GM12878 (cell line): ENCODE data around the gene FKRP. TPM values are rescaled to one million over a fixed set of nuclear protein-coding genes. Genes with fewer than 3 reads are reported as not detected.
A peak's percentile ranks its signal among the peaks of the same experiment; 100 is the strongest.

Source experiments
- ASH2L ChIP-seq: fragments of 300-600, 200-600 bp; sonication (generic); IDR thresholded peaks from 2 replicates; pipeline ENCODE4 v1.6.1; 2017; ENCODE audit warnings: low read depth, mild to moderate bottlenecking, borderline replicate concordance
- BCLAF1 ChIP-seq: fragments of 450-650 bp; IDR thresholded peaks from 2 replicates; pipeline ENCODE4 v1.6.1; 2017; ENCODE audit warnings: antibody characterized with exemption, mild to moderate bottlenecking, moderate library complexity
- CHD1 ChIP-seq: IDR thresholded peaks from 2 replicates; pipeline ENCODE4 v1.6.1; 2012; ENCODE audit warnings: low read depth, low read length, improper control_type of control experiment
- CREM ChIP-seq: IDR thresholded peaks from 2 replicates; pipeline ENCODE4 v1.6.1; 2014; ENCODE audit warnings: antibody characterized with exemption, low read depth
- E2F8 ChIP-seq: fragments of 450-650 bp; IDR thresholded peaks from 2 replicates; pipeline ENCODE4 v1.6.1; 2018; ENCODE audit warnings: mild to moderate bottlenecking, low read depth, moderate library complexity; ENCODE audit not compliant: partially characterized antibody
- IKZF2 ChIP-seq, 2 experiments: fragments of 450-650 bp; IDR thresholded peaks; 2 replicates each; pipeline ENCODE4 v1.6.1; 2017; ENCODE audit warnings: mild to moderate bottlenecking in 2 of 2, moderate library complexity in 2 of 2
- IRF4 ChIP-seq: IDR thresholded peaks from 2 replicates; pipeline ENCODE4 v1.6.1; 2011; ENCODE audit warnings: low read depth, low read length
- JUNB ChIP-seq: IDR thresholded peaks from 2 replicates; pipeline ENCODE4 v1.6.1; 2016; ENCODE audit warnings: antibody characterized with exemption, mild to moderate bottlenecking
- MEF2B ChIP-seq: fragments of 450-650 bp; IDR thresholded peaks from 2 replicates; pipeline ENCODE4 v1.6.1; 2018; ENCODE audit warnings: mild to moderate bottlenecking, moderate library complexity; ENCODE audit not compliant: partially characterized antibody, poor library complexity, severe bottlenecking
- MTA3 ChIP-seq: IDR thresholded peaks from 2 replicates; pipeline ENCODE4 v1.6.1; 2012; ENCODE audit warnings: low read length, inconsistent platforms, borderline replicate concordance
- MXI1 ChIP-seq: fragments of 150-350 bp; IDR thresholded peaks from 2 replicates; pipeline ENCODE4 v1.6.1; 2011; ENCODE audit warnings: low read depth, mild to moderate bottlenecking, inconsistent platforms, low read length, improper control_type of control experiment
- NFYB ChIP-seq: IDR thresholded peaks from 2 replicates; pipeline ENCODE4 v1.6.1; 2011; ENCODE audit warnings: low read depth, mild to moderate bottlenecking, low read length, improper control_type of control experiment, moderate library complexity; ENCODE audit not compliant: insufficient read depth
- NR2C1 ChIP-seq: fragments of 450-650 bp; IDR thresholded peaks from 2 replicates; pipeline ENCODE4 v1.6.1; 2017; ENCODE audit warnings: antibody characterized with exemption, mild to moderate bottlenecking, moderate library complexity
- NR2C2 ChIP-seq: IDR thresholded peaks from 2 replicates; pipeline ENCODE4 v1.6.1; 2011; ENCODE audit warnings: borderline replicate concordance, low read depth; ENCODE audit not compliant: control insufficient read depth, insufficient read length
- POLR2AphosphoS2 ChIP-seq: IDR thresholded peaks from 2 replicates; pipeline ENCODE4 v1.6.1; 2011; ENCODE audit warnings: low read depth, mild to moderate bottlenecking, low read length, improper control_type of control experiment, moderate library complexity
- POU2F2 ChIP-seq: IDR thresholded peaks from 3 replicates; pipeline ENCODE4 v1.6.1; 2011; ENCODE audit warnings: low read depth, mild to moderate bottlenecking, low read length, borderline replicate concordance
- RBBP5 ChIP-seq: fragments of 200-600 bp; sonication (generic); conservative IDR thresholded peaks from 2 replicates; pipeline ENCODE4 v1.6.1; 2016
- RCOR1 ChIP-seq: conservative IDR thresholded peaks from 2 replicates; pipeline ENCODE4 v1.6.1; 2012; ENCODE audit warnings: low read depth, low read length, improper control_type of control experiment
- SIN3A ChIP-seq: IDR thresholded peaks from 2 replicates; pipeline ENCODE4 v1.6.1; 2012; ENCODE audit warnings: low read depth, low read length, improper control_type of control experiment
- SMAD1 ChIP-seq: fragments of 450-650 bp; IDR thresholded peaks from 2 replicates; pipeline ENCODE4 v1.6.1; 2018; ENCODE audit warnings: mild to moderate bottlenecking, low read depth; ENCODE audit not compliant: partially characterized antibody
- SUPT20H ChIP-seq: IDR thresholded peaks from 2 replicates; pipeline ENCODE4 v1.6.1; 2011; ENCODE audit warnings: low read depth, mild to moderate bottlenecking, low read length, moderate library complexity, borderline replicate concordance; ENCODE audit not compliant: control insufficient read depth
- TCF3 ChIP-seq: IDR thresholded peaks from 2 replicates; pipeline ENCODE4 v1.6.1; 2012; ENCODE audit warnings: low read depth, mild to moderate bottlenecking, low read length, borderline replicate concordance; ENCODE audit not compliant: insufficient read depth
- USF2 ChIP-seq: IDR thresholded peaks from 2 replicates; pipeline ENCODE4 v1.6.1; 2011; ENCODE audit warnings: low read depth, low read length, improper control_type of control experiment, borderline replicate concordance
- ZBED1 ChIP-seq: IDR thresholded peaks from 2 replicates; pipeline ENCODE4 v1.6.1; 2016; ENCODE audit warnings: borderline replicate concordance
- ZNF384 ChIP-seq: IDR thresholded peaks from 2 replicates; pipeline ENCODE4 v1.6.1; 2012; ENCODE audit warnings: low read depth, mild to moderate bottlenecking, low read length, improper control_type of control experiment, borderline replicate concordance
- ZSCAN29 ChIP-seq: fragments of 450-650 bp; IDR thresholded peaks from 2 replicates; pipeline ENCODE4 v1.6.1; 2017; ENCODE audit warnings: mild to moderate bottlenecking, moderate library complexity
- polyA plus RNA-seq, 11 experiments: library from polyadenylated mRNA; depleted of rRNA in 4 of 11; unstranded in 6 of 11; stranded (reverse) in 5 of 11; fragments of >200 nt; fragmentation: Nextera tagmentation in 4 of 11; fragmentation: Illumina TruSeq in 1 of 11; extraction: Ambion mirVana in 4 of 11; extraction: Trizol in 1 of 11; gene quantifications; 1 replicate in 1 of 11; 2 replicates in 10 of 11; pipeline versions ENCODE4 v1.2.1 to v1.2.3, GENCODE V29; 2011 to 2016; ENCODE audit warnings: inconsistent platforms in 2 of 11, missing spikeins in 2 of 11, low read depth in 1 of 11
- total RNA-seq, 4 experiments: library from RNA; depleted of rRNA in 3 of 4; stranded (reverse); fragments of >200 nt in 3 of 4; fragmentation: Illumina TruSeq in 1 of 4; extraction: Trizol in 1 of 4; gene quantifications; 2 replicates each; pipeline versions ENCODE4 v1.2.1 to v1.2.3, GENCODE V29; 2013 to 2021

The FKRP gene
- total and polyA plus RNA-seq, 10 of the 15 experiments (the other 5 are each of a cell fraction or from before 2014, with no cell fraction given) = 1.3 to 14.1 (median 7.8) TPM

GRCh38 chr19:46717034-46717715 lies 28.7 kb upstream of the FKRP start, which contains the start of gene PRKD2 (continued):
- no peak for TF ChIP-seq ASH2L
- TF ChIP-seq USF2 = no peak
- TF ChIP-seq BCLAF1 = no peak
- TF ChIP-seq ZBED1 = no peak
- TF ChIP-seq MTA3 = no peak
- TF ChIP-seq TCF3 = no peak
- no peak for TF ChIP-seq MEF2B
- no peak for TF ChIP-seq POU2F2
- no peak for TF ChIP-seq ZNF384
- no peak for TF ChIP-seq IKZF2 (IDR thresholded peaks at IDR 0.05)
- TF ChIP-seq CHD1 = no peak
- TF ChIP-seq RBBP5 = no peak
- peak; percentile 77; the same call in 1 of the 2 replicates for TF ChIP-seq CREM
- no peak for TF ChIP-seq SMAD1
- TF ChIP-seq POLR2AphosphoS2 = peak; percentile 53; the same call in 1 of the 2 replicates
- no peak for TF ChIP-seq SUPT20H
- TF ChIP-seq NR2C1 = no peak
- no peak for TF ChIP-seq RCOR1
- no peak for TF ChIP-seq NR2C2
- no peak for TF ChIP-seq ZSCAN29
- no peak for TF ChIP-seq IRF4
- no peak for TF ChIP-seq MXI1
- no peak for TF ChIP-seq JUNB
- TF ChIP-seq NFYB = 0 out of 2 replicates have a peak, but pooled peaks have one; percentile 27
- peak; percentile 42; the same call in 1 of the 2 replicates for TF ChIP-seq SIN3A
- TF ChIP-seq E2F8 = no peak
